Stimulated activated CD4-positive, alpha-beta T cell treated with anti-CD3 and anti-CD28 coated beads, Interleukin-12 subunit alpha, Interleukin-12 subunit beta, amount 100 ng/mL, for 24 hours (primary cell): Measurements from ENCODE around the gene AQP3.
A peak's percentile ranks its signal among the peaks of the same experiment; 100 is the strongest.
"Not testable (repeated sequence)": the region's sequence is repeated elsewhere in the genome, so short reads cannot be mapped to it uniquely, and the experiment has no call there.

Experiments
- DNase-seq, 2 experiments: peaks; one replicate each; pipeline ENCODE4 v3.0.0-alpha.2; 2020; ENCODE audit warnings: low read depth in 2 of 2

The AQP3 gene

GRCh38 chr9:33465096-33465495, 17.7 kb upstream of the AQP3 start:
- no peak for DNase-seq

GRCh38 chr9:33464045-33464636, 16.7 kb upstream of the AQP3 start:
- DNase-seq: no peak

- no peak for DNase-seq
Observed at GRCh38 chr9:33463151-33463550, 15.8 kb upstream of the AQP3 start.

GRCh38 chr9:33461492-33461891, 14.1 kb upstream of the AQP3 start:
- DNase-seq: no peak

GRCh38 chr9:33460854-33461253, 13.5 kb upstream of the AQP3 start:
- no peak for DNase-seq

GRCh38 chr9:33459115-33459514, 11.7 kb upstream of the AQP3 start:
- DNase-seq: no peak

GRCh38 chr9:33458444-33458843, 11.1 kb upstream of the AQP3 start:
- DNase-seq: peak in 1 of 2 experiments; percentile 26

GRCh38 chr9:33455945-33456344, 8.6 kb upstream of the AQP3 start:
- no peak for DNase-seq

GRCh38 chr9:33455456-33455855, 8.1 kb upstream of the AQP3 start:
- not testable (repeated sequence) for DNase-seq

- DNase-seq: not testable (repeated sequence)
Observed at GRCh38 chr9:33454661-33455026, 7.3 kb upstream of the AQP3 start.

GRCh38 chr9:33453999-33454660, 6.7 kb upstream of the AQP3 start:
- DNase-seq: no peak

- no peak for DNase-seq
Observed at GRCh38 chr9:33453286-33453860, 6.0 kb upstream of the AQP3 start.

- DNase-seq: no peak
Observed at GRCh38 chr9:33452828-33453271, 5.5 kb upstream of the AQP3 start.

- no peak for DNase-seq
Observed at GRCh38 chr9:33450621-33451146, 3.3 kb upstream of the AQP3 start.

GRCh38 chr9:33449715-33450114, 2.3 kb upstream of the AQP3 start:
- DNase-seq: no peak

GRCh38 chr9:33447799-33448553, 583 bp upstream of the AQP3 start:
- DNase-seq: no peak

GRCh38 chr9:33446240-33446945, 1.0 kb downstream of the AQP3 start:
- DNase-seq: peak in 1 of 2 experiments; percentile 41

- no peak for DNase-seq
Observed at GRCh38 chr9:33445389-33446239, 1.8 kb downstream of the AQP3 start.

GRCh38 chr9:33443464-33444154, 3.8 kb downstream of the AQP3 start:
- no peak for DNase-seq

GRCh38 chr9:33443047-33443446, 4.3 kb downstream of the AQP3 start:
- DNase-seq: no peak
